ENCODE data around the gene C1orf174.

Gene C1orf174

DNA sequence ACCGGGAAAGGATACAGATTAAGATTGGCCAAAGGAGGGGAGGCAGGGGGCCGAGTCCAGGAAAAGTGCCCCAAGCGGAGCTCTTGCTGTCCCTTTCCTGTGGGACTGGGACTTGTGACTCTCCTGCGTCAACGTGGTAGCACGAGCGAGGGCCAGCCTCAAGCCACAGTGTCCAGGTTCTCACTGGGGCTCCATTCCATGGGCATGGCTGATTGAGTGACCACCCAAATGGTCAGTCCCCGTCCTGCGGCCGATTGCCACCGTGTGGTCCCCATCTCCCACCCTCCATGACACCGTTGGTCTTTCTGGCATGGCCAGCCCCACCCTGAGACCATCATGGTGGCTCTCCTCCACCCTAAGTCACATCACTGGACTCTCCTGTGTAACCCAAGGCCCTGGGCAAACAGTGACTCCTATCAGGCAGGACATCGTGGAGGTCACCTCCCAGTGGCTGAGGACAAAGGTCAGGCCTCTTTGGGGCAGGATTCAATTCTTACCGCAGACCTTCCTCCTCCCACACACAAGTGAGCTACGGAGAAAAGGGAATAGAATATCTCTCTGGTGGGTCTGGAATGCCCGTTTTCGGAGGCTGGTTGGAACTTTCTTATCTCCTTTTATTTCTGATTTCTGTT, 8.9 kb upstream of the C1orf174 start:
- DNase-seq, result no peak

DNA sequence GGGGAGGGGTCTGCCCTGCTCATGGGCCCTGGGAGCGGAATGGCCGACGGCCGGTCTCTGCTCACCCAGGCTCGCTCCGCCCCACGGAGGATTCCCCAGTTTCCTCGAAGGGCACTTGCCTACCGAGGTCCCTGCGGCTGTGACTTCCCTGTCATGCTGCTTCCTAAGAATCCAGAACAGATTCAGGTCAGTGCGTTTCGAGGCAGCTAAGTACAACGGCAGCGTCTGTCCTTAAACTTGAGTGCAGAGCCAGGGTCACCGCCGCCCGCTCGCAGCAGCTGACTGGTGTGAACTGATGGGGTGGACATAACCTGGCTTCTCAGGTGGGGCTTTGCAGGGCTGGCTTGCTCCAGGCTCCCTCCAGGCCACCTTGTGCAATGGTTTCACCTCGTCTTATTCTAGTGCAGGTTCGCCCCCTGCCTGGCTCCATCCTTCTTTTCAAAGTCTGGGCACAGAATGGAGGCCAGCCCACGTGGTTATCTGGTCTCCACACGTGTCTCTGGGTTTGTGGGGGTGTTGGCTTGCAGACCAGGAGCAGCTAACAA, 7.6 kb upstream of the C1orf174 start:
- DNase-seq, result no peak

DNA sequence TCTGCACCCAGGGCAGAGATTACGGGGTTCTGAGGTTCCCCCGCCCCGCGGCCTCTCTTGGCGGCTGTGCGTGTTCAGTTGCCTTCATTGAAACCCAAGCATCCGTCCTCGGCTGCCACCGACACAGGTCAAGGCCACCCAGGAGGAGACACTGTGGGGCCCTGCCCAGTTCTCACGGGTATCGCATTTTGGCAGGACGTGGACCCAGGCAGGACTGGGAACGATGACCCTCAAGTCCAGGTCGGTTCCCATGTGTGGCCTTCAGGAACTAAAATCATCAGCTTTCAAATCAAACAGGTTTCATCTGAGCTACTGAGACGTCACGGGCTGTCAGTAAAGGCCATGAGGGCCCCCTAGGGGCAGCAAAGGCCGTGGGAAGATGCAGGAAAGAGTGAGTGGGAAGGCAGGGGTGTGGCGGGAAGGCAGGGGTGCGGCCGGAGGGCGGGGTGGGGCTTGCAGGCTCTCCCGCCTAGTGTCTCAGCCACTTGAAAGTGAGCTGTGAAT, 7.0 kb upstream of the C1orf174 start:
- peak; percentile 26 for DNase-seq

DNA sequence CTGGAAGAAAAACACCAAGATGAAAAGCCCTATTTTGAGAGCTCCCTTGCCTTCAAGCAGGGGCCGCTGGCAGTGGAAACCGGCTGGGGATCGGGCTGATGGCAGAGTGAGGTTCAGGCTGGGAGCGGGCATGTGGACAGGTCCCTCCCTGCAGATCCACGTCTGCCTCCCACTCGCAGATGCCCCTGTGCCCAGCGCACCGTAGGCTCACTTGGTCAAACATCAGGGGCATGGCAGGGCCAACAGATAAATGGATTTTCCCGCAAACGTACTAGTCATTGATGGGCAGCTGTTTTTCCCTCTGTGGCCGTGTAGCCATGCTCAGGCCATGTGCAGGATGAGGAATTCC, 6.6 kb upstream of the C1orf174 start:
- DNase-seq, result no peak

DNA sequence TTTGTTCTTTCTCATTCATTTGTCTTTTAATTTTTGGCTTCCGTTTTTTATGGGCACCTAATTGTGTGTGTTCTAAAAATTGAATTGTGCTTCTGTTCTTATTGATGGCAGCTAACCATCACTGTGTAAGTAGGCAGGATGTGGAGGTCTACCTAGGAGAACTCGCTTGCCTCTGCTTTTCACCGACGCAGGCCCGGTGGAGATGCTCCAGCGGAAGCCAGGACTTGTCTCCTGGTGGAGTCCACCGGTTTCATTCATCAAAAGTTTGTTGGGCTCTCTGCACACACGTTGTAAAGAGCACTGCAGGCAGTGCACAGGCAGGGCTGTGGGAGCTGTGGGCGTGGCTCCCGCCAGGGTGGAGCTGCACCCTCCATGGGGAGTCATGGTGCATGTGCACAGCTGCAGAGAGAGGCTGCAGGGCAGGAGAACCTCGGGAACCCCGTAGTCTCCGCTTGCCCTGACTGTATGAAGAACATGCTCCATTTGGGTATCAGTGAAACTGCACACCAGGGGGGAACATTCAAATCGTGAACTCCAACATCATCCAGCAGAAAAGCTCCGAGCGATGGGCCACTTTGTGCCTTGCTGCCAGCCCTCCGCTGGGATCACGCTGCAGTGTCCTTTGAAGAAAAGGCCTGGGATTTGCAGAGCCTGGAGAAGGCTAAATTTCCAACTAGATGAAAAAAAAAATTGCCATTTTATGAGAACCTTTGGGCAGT, 6.0 kb upstream of the C1orf174 start:
- no peak for DNase-seq

DNA sequence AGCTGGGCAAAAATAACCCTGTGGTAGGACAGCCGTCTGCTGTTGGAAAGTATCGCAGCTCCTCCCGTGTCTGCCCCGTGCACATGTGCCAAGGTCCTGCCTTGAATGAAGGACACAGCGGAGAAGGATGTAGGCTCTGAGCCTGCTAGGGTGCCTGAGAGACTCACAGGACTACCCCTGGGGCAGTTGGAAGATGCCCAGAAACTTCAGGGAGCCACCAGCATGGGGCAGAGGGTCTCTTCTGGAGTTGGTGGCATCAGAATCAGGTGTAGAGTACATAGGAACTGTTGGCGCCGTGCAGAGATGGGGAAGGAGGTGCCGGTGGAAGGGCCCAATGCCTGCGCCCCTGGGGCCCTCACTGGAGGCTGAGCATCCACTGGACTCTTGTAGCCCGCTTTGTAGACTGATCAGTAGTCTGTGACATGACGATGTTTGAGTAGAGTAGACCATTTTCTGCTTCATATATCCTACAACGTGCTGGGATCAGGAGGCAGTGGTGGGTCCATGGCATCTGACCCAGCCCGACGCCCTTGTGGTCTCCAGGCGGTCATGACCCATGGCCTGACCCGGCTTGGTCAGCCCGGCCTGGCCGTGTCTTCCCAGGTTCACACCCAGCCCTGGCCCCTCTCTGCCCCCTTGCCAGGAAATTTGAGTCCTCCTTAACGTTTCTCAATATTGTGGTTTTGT, 5.3 kb upstream of the C1orf174 start:
- no peak for DNase-seq

DNA sequence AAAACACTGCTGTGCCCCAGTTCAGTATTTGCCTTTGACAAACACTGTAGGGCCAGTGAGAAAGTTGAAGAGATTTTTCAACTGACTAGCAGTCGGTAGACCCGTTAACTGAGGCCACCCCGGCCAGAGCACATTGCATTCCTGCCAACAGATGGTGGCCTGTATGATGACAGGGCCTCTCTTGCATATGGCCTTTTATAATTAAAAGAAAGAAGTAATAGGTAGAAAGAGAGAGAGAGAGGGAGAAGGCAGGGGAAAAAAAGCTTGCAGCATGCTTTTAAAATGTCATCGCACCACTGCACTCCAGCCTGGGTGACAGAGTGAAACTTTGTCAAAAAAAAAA, 4.7 kb upstream of the C1orf174 start:
- no peak for DNase-seq

DNA sequence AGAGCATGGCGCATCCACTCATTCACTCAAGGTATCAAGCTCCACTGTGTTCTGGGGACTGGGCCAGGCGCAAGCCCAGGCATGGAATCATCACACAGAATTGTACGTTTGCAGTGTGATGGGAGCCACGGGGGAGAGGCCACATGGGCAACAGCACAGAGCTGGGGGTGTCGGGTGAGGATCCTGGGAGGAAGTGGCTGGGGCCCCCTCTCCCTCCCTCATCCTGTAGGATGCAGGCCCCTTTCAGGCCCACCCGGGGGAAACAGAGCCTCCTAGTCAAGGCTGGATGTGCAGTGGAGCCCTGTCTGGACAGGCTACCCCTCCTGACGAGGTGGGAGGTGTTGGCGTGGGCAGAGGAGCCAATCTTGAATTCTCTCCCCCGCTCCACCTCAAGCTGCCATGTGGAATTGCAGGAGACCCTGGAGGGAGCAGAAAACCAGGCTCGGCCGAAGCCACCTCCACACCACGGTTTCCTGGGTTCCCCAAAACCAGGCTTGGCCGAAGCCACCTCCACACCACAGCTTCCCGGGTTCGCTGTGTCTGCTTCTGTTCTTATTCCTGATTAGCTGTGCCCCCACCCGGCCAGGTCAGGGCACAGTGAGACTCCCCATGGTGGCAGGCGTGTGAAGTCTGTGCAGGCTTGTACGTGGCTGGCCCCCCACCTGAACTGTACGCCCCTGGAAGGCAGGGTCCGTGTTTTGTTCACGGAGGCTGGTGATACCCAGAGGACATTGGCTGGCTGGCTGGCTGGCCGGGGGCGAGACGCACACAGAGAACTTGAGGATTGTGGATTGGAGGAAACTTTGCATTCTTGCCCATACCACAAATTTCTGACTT, 4.2 kb upstream of the C1orf174 start:
- no peak for DNase-seq

DNA sequence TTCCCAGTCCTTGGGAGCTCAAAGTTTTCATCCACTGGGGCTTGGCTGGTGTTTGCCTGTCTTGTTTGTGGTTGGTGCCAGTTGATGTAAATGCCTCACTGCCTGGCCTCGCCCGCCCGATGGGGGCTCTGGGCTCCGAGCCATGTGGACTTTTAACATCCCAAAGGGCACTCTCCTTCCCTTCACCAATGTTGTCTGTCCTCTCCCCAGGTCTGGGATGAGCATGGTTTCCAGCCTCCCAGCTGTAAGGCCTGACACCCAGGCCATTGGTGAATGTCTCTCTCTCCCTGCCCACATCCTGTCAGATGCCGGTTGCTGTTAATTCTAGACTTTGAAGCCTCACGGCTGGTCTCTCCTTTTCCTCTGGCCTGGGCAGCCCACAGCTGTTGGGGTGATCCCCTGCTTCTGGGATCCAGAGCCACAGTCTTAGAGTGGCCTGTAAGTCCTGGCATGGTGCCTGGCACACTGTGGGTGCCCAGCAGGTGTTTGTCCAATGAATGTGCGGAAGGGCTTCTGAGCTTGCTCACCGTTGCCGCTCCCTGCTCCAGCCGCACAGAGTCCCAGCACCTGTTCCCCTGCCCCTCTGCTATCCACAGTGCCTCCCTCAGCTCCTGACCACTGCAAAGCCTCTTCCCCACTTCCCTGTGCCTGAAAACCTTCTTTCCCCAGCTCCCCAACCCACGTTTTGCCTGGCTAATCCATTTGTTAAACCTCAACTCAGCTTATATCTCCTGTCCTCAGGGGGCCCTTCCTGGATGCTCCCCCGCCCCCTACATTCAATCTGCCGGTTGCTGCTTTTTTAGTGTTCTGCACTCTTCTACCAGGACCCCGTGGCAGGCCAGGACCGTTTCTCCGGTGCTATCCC, 3.3 kb upstream of the C1orf174 start:
- peak; percentile 21 for DNase-seq

DNA sequence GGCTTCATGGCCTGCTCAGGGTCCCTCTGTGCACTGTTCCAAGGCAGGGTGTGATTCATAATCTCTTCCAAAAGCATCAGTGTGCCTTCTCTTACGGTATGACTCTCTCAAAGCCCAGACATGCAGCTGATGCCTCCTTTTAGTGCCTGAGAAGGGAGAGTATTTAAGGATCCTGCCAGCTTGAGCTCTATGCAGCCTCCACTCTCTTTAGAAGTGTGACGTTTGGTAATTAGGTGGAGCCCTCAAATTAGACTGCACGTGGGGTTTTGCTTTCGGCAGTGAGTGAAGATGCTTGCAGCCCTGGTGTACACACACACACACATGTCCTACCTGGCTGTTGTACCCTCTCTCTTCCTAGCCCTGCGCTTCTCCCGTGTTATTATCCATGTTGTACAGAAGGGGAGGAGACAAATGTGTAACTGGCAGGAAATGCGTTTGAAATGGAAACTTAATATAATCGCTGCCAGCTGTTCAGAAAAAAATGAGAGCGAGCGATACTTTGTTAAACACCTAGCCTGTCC, 2.6 kb upstream of the C1orf174 start:
- peak; percentile 20 for DNase-seq

DNA sequence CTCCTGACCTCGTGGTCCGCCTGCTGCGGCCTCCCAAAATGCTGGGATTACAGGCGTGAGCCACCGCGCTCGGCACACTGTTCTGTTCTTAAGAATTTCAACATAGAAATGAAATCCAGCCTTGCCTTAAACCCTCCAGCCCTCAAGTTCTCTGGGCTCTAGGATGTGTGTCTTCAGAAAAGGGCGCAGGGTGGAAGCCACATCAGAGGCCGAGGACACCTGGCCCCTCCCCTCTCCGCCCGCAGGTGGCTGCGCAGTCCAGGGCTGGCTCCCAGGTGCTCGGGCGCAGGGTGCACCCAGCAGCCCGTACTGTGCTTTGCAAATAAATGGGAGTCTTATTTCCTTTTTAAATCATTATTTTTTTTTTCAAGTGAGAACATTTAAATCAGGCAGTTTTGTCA, 2.0 kb upstream of the C1orf174 start:
- DNase-seq, result no peak

DNA sequence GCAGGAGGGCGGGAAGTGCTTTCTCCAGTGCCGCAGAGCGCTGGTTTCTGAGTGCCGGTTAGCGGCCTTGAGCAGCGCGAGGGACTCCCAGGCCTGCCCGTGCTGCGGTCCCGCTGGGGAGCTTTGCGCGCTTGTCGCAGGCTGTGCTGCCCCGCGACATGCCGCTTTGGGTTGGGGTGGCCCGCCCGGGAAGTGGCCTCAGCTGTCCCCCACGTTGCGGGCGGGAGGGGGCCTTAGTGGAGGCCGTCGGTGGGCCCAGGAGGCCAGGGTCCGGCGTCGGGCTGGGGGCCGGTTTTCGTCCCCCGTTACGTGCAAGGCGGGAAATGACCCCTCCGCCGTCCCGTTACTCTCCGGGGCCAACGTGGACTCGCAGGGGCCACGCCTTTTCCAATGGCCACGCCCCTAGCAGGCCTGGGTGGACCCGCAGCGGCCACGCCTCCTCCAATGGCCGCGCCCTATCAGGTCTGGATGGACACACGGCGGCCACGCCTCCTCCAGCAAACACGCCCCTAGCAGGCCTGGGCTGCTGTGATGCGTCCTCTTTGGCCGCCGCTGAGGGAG, 977 bp upstream of the C1orf174 start:
- peak; percentile 94 for DNase-seq

DNA sequence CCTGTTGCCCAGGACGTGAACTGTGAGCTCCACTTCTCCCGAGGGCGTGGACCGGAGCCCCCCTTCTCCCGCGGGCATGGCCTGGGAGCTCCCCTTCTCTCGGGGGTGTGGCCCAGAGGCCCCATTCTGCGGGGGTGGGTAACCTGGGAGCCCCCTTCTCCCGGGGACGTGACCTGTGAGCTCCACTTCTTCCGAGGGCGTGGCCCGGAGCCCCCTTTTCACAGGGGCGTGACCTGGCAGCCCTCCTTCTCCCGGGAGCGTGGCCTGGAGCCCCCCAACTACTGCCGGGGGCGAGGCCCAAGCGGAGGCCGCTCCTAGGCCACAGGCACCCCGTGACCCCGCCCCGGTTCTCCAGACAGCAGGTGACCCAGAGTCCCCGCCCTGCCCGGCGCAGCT, 320 bp downstream of the C1orf174 start:
- peak; percentile 18 for DNase-seq

DNA sequence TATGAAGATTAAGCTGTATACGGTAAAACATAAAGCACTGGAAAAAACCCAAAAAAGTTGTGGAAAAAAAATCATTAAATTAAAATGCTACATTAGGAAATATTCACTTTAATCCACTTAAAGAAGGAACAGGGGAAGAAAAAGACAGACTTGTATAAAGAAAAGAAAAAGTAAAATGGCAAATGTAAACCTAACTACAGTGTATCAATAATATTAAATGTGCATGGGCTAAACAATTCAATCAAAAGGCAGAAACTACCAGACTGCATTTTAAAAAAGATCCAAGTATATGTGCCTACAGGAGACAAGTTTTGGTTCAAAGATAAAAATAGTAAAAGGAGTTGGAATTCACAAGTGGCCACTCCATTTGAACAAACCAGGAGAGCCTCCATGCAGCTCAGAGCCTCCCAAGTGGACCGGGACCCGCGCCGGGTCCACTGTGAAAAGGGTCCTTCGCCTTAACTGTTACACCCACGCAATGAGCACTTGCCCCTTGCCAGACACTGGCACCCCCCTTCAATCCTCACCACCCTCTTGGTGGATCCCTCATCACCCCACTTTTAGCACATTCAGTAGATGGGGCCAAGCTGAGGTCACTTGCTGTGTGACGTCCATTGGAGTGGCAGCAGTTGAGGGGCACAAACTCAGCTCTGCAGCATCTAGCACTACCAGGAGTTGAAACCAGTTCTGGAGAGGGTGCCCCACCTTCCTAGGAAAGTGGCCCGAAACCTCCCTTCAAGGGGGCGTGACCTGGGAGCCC, 898 bp downstream of the C1orf174 start:
- no peak for DNase-seq

DNA sequence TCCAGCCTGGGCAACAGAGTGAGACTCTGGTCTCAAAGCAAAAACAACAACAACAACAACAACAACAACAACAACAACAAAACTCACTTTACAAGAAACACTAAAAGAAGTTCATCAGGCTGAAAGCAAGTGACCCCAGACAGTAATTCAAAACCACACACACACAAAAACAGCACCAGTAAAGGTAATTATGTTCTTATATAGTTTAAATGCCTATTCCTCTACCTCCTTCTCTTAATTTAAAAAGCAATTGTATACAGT, 1.7 kb downstream of the C1orf174 start:
- no peak for DNase-seq

DNA sequence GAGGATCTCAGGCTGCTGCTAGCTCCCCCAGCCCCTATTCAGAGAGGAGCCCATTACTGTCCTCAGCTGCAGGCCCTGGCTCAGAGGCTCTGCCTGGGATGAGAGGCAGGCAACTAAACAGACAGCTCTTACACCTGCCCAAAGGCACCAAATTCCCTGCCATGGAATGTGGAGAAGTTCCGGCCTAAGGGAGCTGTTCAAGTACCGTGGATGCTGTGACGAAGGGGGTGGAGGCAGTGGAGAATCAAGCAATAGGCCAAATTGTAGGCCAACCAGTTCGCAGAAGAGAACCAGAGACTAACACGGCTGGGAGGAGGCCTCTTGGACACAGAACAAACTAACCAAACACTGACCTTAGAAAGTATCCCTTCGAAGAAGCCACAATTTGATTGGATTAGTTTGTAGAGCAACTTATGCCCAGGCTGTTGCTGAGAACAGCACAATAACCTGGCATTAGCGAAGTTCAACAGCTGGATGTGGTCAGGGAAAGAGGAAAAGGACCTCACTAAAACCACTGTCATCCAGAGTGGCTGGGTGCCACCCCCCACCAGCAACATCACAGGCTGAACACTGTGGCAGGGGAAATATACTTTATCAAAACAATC, 3.6 kb downstream of the C1orf174 start:
- no peak for DNase-seq

DNA sequence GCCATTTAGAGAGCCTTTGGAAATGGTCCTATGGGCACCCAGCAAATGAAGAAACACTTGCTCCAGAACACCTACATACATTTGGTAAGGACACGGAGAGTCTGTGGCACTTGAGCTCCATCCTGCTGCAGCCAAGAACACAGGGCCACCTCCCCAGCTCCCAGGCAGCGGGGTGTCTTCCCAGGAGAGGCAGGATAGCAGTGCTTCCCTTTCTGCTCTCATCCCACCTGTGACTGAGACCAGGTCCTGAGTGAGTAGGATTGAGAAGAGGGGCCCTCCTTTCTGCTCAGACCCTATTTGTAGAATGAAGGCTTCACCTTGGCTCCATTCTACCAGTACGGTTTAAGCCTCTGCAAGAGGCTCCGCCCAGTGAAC, 4.1 kb downstream of the C1orf174 start:
- no peak for DNase-seq

DNA sequence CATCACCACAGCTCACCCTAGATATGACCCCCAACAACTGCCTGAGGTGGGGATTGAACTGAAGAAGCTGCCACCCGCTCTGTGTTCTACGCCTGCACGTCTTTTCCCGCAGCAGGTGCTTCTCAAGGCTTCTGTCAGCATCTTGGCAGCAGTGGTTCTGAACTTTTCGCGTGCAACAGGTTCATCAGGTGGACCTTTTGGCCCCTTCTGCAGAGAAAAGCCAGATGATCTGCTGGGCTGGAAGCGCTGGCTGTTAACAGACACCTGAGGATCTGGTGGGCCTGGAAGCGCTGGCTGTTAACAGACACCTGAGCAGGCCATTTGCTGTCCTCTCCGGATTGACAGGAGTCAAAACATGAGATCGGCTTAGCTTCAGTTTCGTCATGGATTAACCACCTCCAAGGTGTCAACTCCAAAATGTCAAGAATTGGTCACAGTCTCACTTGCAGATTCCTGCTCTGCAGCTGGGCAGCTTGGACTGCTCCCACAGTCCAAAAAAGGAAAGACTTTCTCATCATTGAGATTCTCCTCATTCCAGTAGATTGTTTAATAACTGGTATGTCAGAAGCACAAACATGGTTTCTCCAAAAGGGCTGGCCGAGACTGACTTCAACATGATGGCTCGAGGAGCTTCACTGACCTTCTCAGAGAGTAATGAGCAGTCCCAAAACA, 4.7 kb downstream of the C1orf174 start:
- no peak for DNase-seq

DNA sequence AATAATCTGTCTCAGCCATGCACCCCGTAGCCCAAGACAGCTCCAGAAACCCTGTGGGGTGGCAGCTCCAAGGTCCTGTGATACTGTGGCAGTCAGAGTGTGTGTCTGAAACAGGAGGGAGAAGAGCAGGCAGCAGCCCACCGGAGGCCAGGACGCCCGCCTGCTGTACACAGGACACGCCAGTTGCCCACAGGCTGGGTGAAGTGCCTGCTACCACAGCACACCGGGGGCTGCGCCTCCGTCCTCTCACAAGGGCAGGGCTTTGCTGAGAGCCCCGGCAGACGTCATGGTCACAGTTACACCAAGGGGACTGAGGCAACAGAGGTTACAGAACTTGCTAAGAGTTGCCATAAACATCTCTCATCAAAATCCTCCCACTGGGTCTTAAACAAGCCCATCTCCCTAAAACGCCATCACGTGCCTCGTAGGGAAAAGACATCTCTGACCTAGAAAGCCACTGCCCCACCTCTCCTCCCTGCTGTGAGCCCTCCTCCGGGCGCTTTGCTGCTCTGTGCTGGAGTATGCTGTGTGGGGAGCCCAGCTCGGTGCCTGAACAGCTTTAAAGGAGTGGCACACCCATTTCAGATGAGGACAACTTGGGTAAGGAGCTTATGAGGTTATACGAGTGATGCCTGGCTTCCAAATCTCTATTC, 5.3 kb downstream of the C1orf174 start:
- no peak for DNase-seq

DNA sequence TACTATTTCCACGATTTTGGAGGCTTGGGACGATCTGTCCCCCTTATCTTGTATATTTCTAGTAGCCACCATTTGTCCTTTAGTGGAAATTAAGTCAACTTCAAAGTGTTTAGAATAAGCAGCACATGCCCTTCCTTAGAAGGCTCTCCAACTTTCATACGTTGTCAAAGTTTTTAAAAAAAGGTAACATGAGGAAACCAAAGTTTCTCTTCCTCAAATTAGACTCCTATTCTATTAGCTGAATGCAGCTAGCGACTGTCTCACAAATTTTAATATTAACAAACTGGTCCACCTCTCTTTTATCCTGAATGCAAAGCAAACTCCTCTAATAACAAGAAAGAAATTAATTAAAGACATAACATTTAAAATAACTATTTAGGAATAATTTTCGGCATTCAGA, 6.9 kb downstream of the C1orf174 start:
- DNase-seq, result no peak
